ENCODE data around the gene SETBP1.

Gene SETBP1

DNA sequence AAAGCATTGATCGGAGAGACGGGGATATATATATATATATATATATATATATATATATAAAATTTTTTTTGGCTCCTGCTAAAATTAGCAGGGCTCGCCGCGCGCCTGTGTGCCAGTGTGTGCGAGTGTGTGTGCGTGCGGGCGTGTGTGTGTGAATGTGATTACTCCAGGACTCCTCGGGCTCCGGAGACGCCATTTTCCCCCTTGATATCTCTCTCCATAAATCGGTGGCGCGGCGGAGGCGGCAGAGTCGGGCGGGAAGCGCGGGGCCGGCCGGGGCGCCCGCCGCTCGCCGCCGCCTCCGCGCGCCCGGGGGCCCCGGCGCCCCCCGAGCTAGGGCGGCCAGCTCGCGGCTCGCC, 795 bp upstream of the SETBP1 start:
- peak in 1 of 2 experiments; percentile 2 for DNase-seq

DNA sequence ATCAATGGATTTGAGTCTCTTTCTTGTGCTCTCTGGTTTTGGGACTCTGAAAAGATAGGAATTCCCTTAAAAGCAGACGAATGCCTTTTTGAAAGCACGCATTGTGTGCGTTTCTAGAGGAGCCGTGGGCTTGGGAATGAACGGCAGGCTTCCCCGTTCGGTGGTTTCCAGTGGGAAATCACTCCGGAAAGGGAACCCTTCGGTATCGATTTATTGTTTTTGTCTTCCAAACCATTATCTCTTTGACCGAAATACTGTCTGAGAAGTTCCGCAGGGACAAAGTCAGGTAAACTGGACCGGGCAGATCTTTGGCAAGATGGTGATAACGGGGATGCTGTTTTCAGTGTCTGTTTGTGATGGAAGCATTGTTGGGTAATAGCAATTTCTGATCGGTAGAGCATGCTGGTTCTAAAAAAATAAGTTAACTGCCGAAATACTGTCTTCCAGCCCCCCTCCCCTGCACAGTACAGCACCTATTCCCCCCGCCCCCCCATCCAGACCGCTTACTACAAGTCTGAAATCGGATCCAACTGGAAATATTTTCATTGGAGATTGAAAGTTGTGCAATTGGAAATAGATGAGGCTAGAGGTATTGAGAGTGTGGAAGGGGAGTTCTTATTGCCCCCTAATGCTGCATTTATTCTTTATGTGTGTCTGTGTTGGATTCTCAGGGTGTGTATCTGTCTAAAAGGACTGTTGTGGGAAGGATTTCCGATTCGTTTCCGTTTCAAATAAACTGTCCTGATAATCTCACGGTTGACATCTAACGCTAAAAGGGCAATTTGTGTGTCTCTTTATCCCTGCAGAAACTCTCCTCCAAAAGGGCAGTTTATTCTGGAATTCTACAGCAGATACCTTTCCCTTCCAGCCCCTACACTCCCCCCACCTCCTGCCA, 635 bp downstream of the SETBP1 start:
- no peak for DNase-seq

DNA sequence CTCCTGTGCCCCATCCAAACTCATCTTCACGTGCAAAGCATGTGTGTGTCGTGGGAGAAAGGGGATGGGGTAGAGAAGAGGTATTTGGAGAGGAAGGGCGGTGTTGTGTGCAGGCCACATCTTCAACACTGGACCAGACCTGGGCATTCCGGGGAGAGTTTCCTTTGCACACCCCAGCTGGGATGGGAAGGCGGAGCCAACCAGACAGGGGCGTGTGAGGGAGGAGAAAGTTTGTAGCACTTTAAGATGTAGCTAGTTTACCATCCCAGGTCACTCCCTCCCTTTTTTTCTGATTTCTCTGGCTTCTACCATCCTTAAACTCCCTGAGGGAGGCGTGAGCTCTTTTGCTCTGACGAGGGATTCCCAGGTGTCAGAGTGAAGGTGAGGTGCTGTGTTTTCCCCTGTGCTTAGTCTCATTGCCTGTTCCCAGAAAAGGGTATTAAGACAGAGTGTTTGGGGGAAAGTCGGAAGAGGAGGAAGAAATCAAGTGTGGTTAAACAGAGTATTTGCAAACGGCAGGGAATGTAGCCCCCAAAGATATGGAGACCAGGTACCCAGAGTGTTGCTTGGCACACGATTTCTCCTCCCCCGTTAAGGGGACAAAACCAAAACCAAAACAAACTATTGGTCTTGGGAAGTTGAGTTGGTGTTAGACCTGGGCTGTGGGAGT, 1.6 kb downstream of the SETBP1 start:
- DNase-seq, result no peak

DNA sequence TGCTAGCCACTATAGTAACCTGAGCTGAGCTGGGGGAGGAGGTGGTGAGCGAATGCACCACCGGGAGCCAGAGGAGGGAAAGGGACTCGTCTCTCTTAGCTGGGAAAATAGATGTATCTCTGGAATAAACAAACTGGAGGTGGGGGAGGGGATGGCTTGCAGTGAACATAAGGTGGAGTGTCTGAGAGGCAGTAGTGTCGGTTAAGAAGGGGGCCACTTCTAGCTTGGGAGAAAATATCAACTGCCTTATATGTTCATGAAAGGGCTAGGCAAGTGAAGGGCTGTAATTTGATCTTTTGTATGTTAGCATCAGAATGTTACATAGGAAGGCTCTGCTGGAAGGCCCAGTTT, 2.2 kb downstream of the SETBP1 start:
- no peak for DNase-seq

DNA sequence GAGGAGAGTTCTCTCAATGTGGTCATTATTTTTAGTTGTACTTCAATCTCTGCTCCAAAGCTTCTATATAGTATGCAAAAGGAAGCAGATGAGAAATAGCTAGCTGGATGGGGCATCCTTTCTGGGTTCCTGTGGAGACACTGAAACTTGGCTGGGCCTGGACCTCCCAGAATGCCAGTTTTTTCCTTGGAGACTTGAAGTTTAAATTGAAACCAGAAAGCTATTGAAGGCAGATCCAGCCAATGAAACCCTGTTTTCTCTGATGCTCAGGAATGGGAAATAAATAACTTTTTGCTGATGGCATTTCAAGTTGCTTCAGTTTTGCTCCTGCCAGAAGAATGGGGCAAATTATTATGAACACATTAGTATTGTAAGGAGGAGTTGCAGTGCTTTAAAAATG, 2.9 kb downstream of the SETBP1 start:
- no peak for DNase-seq

DNA sequence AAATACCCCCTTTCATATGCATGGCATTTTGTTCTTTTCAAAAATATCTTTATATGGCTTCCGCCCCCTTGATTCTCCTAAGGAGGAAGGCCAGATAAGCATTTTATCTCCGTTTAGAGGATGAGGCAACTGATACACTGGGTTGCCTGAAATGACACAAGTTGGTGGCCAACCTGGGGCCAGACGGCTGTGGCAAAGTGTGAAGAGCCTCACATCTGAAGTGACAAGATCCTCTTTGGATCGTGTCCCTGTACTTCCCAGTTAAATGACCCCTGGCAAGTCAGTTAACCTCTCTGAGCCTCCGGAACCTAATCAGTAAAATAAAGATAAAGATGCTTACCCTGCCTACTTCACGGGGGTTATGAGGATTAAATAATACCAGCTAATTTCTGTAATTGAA, 4.6 kb downstream of the SETBP1 start:
- no peak for DNase-seq

DNA sequence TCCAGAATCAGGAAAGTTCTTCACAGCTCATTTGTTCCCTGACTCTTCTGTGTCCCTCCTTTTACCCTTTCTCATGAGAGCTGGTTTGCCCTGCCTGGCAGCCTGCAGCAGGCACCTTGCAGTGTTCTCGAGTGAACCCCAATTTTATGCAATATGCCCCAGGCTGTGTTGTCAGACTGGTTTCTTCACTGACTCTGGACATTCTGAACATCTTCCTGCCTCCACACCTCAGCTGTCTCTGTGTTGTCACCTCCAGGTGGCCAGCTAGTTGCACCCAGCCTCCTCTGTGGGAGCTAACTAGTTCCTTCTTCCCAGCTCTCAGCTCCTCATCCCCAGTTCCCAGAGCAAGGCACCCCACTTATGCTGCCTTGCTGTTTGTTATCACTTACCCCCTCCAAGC, 5.5 kb downstream of the SETBP1 start:
- no peak for DNase-seq

DNA sequence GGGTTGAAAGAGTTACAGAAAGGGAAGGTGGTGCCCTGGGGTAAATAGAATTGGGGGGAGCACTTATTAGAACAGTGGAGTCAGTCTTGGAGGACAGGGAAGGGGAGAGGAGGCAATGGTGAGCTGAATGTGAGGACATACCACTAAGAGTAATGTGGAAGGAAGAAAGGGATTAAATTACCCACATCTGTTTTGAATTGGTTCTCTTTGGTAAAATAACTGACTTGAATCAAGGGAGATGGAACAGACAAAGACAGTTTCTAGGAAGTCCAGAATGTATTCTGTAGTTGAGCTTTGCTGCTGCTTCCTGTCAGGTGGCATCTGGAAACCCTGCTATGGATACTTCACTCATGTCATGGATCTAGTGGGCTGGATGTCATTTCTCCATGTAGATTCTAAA, 6.7 kb downstream of the SETBP1 start:
- no peak for DNase-seq

DNA sequence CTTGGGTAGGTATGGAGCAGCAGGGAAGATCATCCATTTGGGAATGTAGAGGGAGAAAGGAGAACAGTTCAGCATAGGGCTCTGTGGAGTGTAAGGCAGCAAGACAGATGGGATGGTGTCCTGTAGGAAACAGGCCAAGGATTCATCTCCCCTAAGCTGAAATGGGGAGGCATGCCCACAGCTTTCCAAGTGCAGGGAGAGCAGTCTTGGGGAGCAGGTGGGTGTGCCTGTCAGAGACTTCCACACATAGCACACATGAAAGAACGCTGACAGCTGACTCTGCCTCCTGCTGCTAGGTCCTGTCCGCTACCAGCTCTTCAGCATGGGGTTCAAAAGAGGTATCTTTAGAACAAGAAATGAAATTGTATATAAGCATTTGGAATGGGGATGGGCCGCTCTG, 9.0 kb downstream of the SETBP1 start:
- DNase-seq, result no peak

DNA sequence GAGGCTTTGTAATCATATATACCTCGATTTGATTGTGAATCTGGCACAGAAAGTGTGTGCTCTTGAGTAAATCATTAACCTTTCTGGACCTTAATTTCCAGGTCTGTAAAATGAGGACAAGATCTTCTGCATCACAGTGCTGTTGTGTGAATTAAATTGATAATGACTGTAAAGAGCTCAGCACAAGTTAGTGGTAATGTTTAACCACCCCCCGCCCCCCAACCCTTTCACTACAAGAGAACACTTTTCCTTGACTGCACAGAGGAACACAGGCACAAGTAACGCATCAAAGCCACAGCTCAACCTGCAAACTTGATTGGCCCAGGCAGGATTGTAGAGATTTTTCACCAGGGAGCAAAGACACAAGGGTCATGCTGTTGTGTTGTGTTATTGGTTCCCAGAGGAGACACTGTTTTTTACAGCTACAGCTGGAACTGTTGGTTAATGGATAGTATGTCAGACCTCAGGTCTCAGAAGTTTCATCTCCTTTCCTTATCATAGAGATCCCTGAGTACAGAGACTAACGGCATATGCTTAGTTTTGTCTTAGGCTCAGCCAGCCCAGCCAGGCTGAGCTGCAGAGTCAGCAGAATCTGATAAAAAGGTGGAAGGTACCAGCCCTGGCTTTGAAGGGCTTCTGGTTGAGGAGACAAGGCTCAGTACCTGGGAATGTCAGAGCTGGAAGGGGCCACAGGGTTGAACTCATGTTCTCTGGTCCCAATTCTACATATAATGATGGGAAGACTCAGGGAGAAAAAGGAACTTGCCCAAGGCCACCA, 10.6 kb downstream of the SETBP1 start:
- no peak for DNase-seq

DNA sequence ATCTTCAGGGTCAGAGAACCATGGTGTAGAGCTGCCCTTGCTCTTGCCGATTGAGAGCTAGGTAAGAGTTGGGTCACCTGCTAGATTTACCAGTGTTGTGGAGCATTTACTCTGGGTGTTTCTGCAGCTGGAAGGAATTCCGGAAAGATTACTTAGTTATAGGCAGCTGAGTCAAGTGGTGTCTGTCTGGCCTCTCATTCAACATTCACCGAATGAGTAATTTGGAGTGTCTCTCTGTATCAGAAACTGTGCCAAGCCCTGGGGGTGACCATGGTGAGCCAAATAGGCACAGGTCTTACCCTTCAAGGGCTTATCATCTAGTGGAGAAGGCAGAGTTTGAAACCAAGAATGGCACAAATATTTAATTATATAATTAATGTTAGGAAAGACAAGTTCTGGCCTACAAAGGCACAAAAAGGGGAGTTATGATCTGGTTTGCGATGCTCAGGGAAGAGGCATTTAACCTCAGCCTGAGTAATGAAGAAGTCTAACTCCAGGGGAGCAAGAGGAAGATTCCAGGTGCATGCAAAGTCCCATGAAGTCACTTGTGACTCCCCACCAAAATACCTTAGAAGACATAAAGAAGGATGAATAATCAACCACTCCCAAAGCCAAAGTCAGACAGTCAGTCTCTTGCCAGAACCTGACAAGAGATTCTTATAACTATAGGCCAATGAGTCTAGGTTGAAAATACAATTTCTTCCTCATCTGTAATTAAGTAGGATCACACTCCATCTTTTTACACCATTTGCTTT, 12.5 kb downstream of the SETBP1 start:
- no peak for DNase-seq

DNA sequence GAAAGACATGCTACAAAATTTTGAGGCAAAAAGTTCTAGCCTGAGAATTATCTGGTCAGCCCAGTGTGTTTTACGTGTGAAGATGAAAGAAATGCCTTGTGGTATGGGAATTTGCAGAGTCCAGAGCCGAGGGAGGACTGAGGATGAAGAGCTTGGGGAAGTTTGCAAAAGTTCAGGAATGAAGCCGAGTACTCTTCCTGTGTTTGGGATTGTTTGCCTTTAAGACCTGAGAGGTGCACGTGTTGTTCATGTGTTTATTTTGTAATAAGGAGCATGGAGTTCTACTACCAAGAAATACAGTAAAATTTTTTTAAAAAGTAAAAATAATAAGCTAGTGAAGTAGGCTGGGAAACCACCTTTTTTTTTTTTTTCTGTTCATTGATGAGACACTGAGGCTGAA, 14.8 kb downstream of the SETBP1 start:
- DNase-seq, result no peak

DNA sequence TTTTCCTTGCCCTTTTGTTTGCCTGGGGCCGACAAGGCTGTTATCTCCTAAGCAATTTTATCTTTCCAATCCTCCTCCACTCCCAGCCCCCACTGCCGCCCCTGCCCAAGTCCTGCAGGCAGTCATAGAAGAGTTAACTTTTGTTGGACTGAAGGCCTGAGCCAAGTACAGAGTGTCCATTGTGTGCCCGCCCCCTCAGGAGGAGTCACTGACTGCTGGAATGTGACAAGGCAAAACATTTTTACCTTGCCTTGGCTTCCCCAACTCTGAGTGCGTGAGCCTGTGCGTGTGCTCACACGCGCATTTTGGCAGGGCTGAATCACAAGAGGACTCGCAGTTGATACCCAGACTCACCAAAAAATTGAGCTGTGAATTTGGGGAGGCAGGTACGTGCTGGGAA, 16.2 kb downstream of the SETBP1 start:
- no peak for DNase-seq

DNA sequence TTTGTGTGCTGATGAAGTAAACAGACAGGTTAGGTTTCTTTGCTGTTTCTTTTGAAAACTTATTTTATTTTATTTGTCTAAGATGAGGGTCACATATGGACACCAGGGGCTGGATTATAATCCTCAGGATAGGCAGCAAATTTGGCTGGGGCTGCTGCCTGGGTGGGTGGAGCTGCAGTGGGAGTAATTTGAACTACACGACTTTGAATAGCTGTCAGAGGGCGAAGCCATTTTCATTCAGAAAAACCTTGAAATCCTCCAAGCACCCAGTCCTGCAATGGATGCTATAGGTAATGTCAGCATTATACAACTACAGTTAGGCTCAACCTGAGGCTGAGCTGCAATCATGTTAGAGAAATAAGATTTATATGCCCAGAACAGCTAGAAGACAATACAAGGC, 16.6 kb downstream of the SETBP1 start:
- no peak for DNase-seq

DNA sequence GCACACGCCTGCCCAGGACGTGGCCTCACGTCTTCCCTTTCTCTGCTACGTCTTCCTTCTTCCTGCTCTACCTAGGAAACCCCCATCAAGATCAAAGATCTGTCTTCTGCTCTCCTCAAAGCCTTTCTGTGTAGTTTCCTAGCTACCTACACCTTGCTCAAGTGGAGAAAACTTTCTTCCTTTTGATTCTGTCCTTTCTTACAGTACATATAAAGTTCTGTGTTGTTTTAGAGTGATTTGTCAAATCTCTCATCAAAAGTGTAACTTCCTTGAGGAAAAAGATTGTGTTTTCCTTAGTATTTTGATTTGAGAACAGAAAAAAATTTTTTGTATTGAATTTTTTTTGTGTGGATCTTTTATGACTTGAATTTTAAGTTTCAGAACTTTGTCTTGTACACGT, 17.8 kb downstream of the SETBP1 start:
- DNase-seq, result no peak

DNA sequence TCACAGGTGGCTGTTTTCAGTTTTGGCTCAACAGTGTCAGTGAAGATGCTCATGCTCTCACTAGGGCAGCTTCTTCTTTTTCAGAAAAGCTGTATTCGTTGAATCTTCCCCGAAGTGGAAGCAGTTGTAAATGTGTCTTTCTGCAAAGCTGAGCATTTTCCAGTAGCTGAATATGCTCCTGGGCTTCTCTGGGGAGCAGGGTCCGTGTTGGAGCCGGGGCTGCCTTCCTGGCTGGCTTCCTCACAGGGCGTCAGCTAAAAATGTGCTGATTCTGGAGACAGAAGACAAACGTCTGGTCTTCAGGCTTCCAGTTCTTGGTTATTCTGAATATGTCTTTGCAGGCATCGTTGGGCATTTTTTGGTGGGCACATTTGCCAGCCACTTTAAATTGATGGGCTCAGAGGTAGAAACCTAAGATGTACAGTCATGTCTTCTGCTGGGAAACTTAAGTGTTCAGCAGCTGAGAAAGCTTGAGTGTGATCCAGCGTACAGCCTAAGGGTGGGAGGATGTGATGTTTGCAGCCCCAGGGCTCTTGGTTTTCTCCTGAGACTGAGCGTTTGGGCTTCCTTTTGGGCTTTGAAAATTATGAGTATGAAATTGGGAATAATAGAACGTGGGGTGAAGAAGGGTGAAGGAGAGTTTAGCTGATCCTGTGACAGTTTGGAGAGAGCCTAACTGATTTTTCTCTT, 19.0 kb downstream of the SETBP1 start:
- no peak for DNase-seq

DNA sequence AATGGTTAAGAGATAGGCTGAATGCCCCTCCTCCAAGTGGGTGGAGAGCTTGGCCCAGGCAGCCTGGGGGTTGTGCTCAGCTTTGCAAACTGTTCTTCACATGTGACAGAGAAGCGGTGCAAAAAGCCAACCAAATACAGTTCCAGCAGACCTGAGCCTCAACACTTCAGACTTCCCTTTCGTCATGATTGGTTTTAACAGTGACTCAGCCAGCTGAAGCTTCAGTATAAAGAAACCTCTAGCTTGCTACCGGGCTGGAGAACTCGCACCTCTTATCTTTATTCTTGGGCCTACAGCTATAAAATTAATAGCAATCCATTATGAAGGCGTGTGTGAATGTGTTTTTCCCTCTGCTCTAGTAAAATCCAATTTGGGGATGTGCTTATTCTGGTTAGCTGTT, 20.0 kb downstream of the SETBP1 start:
- DNase-seq, result no peak

DNA sequence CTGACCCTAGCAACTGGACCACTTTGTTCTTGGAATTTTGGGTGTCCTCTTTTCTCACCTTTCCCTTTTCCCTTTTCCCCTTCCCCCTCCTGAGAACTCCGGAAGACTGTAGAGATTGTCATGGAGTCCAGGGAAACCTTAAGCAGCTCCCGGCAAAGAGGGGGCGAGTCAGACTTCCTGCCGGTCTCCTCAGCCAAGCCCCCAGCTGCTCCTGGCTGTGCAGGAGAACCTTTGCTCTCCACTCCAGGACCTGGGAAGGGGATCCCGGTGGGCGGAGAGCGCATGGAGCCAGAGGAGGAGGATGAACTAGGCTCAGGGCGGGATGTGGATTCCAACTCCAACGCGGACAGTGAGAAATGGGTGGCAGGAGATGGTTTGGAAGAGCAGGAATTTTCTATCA, 20.5 kb downstream of the SETBP1 start:
- no peak for DNase-seq

DNA sequence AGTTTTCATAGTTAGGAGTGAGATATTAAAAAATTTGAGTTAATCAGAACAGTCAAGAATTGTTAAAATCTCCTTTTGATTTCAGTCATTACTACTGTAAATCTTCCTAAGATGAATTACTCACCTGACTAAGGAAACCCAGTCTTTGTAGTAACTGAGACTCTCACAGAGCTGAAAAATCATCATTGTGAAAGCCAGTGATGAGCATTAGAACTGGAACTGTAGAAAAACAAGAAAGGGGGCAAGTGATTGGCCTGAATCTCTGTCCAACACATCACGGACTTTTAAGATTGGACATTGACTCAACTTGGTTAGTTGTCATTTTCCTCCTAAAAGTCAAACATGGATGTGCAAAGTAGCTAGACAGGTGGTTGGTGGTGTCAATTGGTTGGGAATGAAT, 21.9 kb downstream of the SETBP1 start:
- no peak for DNase-seq

DNA sequence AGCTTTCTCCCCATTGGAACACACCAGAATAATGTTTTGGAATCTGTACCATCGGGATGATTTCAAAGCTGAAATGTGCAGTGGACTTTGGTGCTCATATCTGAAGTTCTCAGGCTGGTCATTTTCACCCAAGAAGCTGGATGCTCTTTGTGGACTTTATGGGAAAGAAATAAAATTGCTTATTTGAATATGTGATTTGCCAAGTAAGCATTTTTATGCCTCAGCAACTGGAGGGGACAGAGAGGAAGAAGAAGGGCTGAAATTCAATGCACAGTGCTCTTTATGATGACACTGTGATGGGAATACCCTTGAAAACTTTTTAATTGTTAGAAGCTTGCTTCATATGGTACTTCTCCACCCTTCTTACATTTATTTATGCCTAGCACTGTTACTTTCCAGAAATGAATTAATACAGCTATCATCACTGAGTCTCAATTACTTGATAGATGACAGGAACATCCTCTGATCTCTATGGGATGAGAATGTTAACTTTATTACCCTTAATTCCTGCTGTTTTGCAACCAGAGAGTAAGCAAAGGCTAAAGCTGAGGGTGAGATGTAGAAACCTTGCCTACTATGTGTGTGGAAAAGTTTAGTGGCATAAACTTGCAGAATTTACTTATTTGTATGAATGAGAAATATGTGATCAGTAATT, 23.6 kb downstream of the SETBP1 start:
- no peak for DNase-seq

DNA sequence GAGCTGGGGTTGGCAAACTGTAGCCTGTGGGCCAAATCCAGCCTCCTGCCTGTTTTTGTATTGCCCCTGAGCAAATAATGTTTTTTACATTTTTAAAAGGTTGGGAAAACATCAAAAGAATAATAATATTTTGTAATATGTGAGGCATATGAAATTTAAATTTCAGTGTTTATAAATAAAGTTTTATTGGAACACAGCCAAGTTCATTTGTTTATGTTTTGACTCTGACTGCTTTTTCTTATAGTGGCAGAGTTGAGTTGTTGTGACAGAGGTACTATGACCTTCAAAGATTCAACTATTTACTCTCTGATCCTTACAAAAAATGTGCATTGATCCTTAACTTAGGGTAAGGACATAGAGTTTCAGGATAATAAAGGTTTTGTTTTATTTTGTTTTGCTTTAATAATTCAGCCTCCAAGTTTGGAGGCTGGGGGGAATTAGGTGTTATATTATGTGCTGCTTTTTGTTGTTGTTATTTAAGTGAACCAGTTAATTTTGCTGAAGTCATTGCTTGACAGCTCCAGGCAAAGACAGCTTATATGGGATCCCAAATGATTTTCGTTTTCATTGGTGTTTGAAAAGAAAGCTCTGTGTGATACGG, 24.5 kb downstream of the SETBP1 start:
- DNase-seq, result no peak
